Nucleus accumbens (tissue), 56 donors: Measurements from ENCODE around the gene LGR6.
A peak's percentile ranks its signal among the peaks of the same experiment; 100 is the strongest.
"Not testable (repeated sequence)": the region's sequence is repeated elsewhere in the genome, so short reads cannot be mapped to it uniquely, and the experiment has no call there.

Experiments
- DNase-seq, 56 donors: peaks; one replicate each; lab custom pipeline; 2025; lab: John Stamatoyannopoulos, UW

Gene LGR6

GRCh38 chr1:202193614-202194327 is at the start of gene LGR6:
Gene LGR6, plus strand, starts transcription at chr1:202193799. Its CDS starts 191 bp downstream, at chr1:202193990.
- no peak for DNase-seq

DNA sequence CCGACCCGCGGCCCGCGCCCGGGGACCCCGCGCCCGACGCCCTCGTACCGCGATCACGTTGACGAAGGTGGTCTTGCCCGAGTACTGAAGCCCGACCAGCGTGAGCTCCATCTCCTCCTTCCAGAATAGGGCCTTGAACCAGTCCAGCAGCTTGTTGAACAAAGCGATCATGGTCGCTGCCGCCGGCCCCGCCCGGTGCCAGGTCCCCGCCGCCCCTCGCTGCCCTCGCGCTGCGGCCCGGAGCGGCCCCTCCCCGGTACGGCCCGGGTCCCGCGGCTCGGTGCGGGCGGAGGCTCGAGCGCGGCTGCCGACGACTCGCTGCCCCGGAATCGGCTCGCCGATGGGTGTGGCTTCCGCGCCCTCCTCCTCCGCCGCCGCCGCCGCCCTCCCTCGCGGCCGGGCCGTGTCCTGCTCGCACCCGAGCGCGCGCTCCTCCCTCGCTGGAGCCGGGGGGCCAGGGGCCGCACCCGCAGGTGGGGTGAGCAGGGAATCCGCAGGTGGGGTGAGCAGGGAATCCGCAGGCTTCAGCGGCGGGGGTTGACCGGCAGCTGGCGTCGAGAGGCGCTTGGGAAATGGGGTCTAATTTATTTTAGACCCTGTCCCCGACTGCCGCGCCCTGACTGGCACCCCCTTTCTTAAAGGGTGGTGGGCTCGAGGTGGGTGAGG is 49.1 kb upstream of the LGR6 start, which contains the start of gene ARL8A:
Gene ARL8A (minus strand): TSS at position 336 of the 666 bp plus-strand sequence. CDS start 165 bp downstream, at position 171.
- peak in 47 of 56 donors; percentile 30 to 82 (median 62) for DNase-seq

GRCh38 chr1:202145068-202145743 is 48.4 kb upstream of the LGR6 start:
- DNase-seq = peak in 2 of 56 donors; percentile 38 to 57

DNA sequence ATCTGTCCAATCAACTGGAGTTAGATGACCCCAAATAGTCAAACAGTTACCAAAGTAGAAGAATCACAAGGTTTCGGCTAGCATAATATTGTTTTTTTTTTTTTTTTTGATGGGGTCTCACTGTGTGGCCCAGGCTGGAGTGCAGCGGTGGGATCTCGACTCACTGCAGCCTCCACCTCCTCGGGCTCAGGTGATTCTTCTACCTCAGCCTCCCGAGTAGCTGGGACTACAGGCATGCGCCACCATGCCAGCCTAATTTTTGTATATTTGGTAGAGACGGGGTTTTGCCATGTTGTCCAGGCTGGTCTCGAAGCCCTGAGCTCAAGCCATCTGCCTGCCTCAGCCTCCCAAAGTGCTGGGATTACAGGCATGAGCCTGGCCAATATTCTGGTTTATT is 47.9 kb upstream of the LGR6 start:
- DNase-seq = not testable (repeated sequence)

- no peak for DNase-seq
These were observed 47.3 kb upstream of the LGR6 start for GRCh38 chr1:202146279-202146678.

DNA sequence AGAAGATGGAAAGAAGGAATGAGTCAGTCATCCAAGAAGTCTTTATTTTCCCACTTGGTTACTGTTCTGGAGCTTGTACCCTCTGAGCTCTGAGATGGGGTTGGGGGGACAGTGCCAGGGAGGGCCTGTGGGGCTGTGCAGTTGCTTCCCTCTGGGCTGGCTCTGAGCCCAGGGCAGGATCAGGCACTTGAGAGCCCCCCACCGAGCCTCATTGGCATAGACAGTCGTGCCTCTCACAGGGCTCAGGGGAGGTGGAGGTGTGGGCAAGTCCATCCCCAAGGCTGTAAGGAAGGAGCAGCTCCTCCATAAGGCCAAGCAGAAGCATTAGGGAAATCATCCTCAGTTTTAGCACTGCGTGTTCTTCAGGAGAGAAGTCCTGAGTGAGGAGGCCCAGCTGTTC is 46.6 kb upstream of the LGR6 start:
- no peak for DNase-seq

DNA sequence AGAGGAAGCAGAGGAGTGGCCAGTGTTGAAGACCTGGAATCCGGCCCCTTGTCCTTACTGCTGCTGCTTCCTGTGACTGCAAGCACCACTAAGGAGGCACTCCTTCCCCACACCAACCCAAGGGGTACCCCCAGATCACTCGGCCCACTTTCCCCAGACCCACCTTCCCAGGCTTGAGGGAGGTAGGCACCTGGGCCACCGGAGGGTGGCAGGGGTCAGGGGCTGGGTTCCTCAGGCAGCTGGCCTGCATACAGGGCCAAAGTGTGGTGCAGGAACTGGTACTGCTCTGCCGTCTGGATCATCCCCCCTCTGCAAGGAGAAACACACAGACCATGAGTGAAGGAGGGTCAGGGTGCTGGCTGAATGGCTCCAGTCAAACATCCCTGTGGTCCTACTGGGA is 45.2 kb upstream of the LGR6 start:
- no peak for DNase-seq

DNA sequence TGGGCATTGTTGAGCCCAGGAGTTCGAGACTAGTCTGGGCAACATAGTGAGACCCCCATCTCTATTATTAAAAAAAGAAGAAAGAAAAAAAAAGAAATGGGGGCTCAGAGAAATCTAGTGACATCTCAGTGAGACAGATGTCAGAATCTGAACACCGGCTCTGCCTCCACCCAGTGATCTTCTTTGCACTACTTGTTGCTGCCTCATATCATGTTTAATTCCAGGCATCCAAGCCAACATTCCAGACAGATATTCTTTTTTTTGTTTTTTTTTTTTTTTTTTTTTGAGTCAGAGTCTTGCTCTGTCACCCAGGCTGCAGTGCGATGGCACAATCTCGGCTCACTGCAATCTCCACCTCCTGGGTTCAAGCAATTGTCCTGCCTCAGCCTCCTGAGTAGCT is 44.0 kb upstream of the LGR6 start:
- DNase-seq = no peak

GRCh38 chr1:202150187-202150586 is 43.4 kb upstream of the LGR6 start:
- DNase-seq = no peak

- no peak for DNase-seq
These were observed 43.0 kb upstream of the LGR6 start for GRCh38 chr1:202150602-202151001.

DNA sequence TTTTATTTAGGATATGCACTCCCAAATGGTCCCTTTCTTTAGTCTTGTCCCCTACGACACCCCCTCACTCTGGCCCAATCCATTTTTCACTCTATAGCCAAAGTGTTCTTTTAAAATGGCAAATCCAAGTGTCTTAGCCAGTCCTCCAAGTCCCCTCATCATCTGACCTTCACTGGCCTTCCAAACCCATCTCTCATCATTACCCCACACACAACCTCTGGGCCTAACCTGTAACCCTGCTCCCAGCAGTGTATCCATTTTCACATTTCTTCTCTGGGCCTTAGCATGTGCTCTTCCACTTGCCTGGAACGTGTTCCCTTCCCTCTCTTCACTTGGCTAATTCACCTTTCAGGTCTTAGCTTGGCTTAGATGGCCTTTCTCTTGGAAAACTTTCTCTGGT is 42.6 kb upstream of the LGR6 start:
- no peak for DNase-seq

GRCh38 chr1:202152399-202152798 is 41.2 kb upstream of the LGR6 start:
- DNase-seq = no peak

DNA sequence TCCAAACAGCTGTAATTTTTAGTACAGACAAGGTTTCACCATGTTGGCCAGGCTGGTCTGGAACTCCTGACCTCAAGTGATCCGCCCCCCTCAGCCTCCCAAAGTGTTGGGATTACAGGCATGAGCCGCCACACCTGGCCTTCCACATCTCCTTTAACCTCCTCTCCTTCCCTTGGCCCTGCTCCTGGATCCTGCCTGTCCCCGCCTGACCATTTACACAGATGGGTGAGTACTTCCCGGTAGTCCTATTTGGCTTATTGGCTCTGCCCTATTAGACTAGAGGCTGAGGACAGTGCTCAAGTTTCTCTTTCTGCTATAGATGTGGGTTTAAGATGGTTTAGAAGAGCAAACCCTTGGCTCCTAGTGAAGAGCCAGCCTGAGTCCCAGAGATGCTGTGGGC is 40.3 kb upstream of the LGR6 start:
- DNase-seq = no peak

DNA sequence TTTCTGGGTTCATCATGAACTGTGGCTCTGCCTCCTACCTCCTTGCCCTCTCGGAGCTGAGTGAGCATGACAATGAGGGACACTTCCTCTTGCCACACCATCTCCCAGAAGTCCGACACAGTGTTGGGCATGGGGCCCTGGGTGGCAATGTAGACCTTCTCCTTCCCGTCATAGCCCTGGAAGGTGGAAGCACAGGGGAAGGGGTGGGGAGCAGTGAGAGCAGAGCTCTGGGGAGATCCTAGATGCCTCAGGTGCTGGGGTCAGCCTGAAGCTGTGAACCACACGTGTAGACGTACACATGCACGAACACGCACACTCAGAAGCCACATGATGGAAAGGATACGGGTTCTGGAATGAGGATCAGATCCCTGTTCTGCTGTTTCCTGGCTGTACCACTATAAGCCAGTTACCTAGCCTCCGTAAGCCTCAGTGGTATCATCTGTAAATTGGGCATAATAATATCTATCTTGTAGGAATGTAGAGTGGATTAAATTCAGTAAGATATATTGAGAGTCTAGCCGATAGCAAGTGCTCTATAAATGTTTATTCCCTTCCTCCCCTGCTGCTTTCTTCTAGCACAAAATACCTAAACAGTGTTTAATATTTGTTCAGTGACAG is 39.3 kb upstream of the LGR6 start:
- DNase-seq = no peak

GRCh38 chr1:202154766-202155477 is 38.7 kb upstream of the LGR6 start:
- DNase-seq = peak in 26 of 56 donors; percentile 7 to 57 (median 23)

GRCh38 chr1:202155478-202156021 is 38.0 kb upstream of the LGR6 start:
- peak in 7 of 56 donors; percentile 8 to 49 (median 23) for DNase-seq

- no peak for DNase-seq
These were observed 37.0 kb upstream of the LGR6 start for GRCh38 chr1:202156590-202156989.

GRCh38 chr1:202157945-202158344 is 35.7 kb upstream of the LGR6 start:
- no peak for DNase-seq

- no peak for DNase-seq
These were observed 34.6 kb upstream of the LGR6 start for GRCh38 chr1:202158810-202159533.
